Right lobe of liver (tissue), 6 donors: Measurements from ENCODE around the gene LRRC1. TPM values are rescaled to one million over a fixed set of nuclear protein-coding genes. Genes with fewer than 3 reads are reported as not detected.

Experiments
- ATAC-seq, 4 donors: fragments of 200-7000 bp; cut with Tn5 transposase; one replicate each; pipeline ENCODE4 v1.9.1; 2020; ENCODE audit warnings: mild to moderate bottlenecking in 4 of 4, moderate library complexity in 4 of 4
- DNase-seq, 3 donors: peaks; one replicate each; pipeline ENCODE4 v3.0.0-alpha.2; 2020
- H3K27ac ChIP-seq, 3 donors: fragments of 200-600 bp; one replicate each; pipeline ENCODE4 v1.8.0; 2022
- H3K27me3 ChIP-seq, 2 donors: fragments of 200-600 bp; one replicate each; pipeline ENCODE4 v1.8.0; 2022
- H3K36me3 ChIP-seq, 4 donors: fragments of 200-600 bp; sonication (generic) in 1 of 4; one replicate each; pipeline versions ENCODE4 v1.5.1 to v1.8.0; 2017 to 2022; ENCODE audit warnings: control low read depth in 1 of 4
- H3K4me1 ChIP-seq, 4 donors: fragments of 200-600 bp; sonication (generic) in 1 of 4; one replicate each; pipeline versions ENCODE4 v1.5.1 to v1.8.0; 2017 to 2022; ENCODE audit warnings: control low read depth in 1 of 4
- H3K4me3 ChIP-seq, 3 donors: fragments of 200-600 bp; one replicate each; pipeline ENCODE4 v1.8.0; 2022
- H3K9me3 ChIP-seq, 4 donors: fragments of 200-600 bp; sonication (generic) in 1 of 4; one replicate each; pipeline versions ENCODE4 v1.5.1 to v1.8.0; 2017 to 2022; ENCODE audit warnings: control low read depth in 1 of 4
- CTCF ChIP-seq, 4 donors: fragments of 200-600 bp in 3 of 4; fragments of 450-650 bp in 1 of 4; IDR thresholded peaks; one replicate each; pipeline versions ENCODE4 v1.5.1 to v1.8.0; 2016 to 2022; ENCODE audit warnings: antibody characterized with exemption in 4 of 4, mild to moderate bottlenecking in 2 of 4
- POLR2A ChIP-seq: fragments of 450-650 bp; IDR thresholded peaks from one replicate; pipeline ENCODE4 v1.6.1; 2017; ENCODE audit warnings: antibody characterized with exemption, mild to moderate bottlenecking
- WGBS: methylation state at CpG from one replicate; pipeline ENCODE4 v1.1.6; 2018; ENCODE audit warnings: low coverage, low lambda C conversion rate; ENCODE audit not compliant: insufficient coverage; ENCODE audit errors: missing lambda C conversion rate; 5-methylcytosine and 5-hydroxymethylcytosine counted together
- intact Hi-C, 2 donors: fragments of 100-400 bp; cut with DNase I; formaldehyde crosslinking; loops; one replicate each; pipeline versions ENCODE4 v1.11.2 to v1.14.1; 2022
- total RNA-seq, 6 experiments: library from RNA; depleted of rRNA in 2 of 6; stranded (reverse); fragments of >200 nt in 2 of 6; fragmentation: NEBNext Ultra II Directional in 3 of 6; extraction: Animal tissue kit (Norgen Biotek cat#: 25700) in 3 of 6; gene quantifications; one replicate each; pipeline versions ENCODE4 v1.1.0 to v1.2.4, GENCODE V29; 2016 to 2023
- donor health status: DM: no; HTN: yes; CAD: no.
- donor health status: DM: no; HTN: no; CAD: no.
- donor health status: DM: no; HTN: no; CAD: no.
- donor health status: DM: no; HTN: yes; CAD: no.
- donor health status: DM: no; HTN: yes; CAD: no.

The LRRC1 gene
- total RNA-seq, 6 experiments from 2014 or later, result 0.46 to 3.2 (median 1.4) TPM

GRCh38 chr6:53878808-53879207 is 84.0 kb downstream of the LRRC1 start:
- no peak for TF ChIP-seq CTCF (IDR thresholded peaks at IDR 0.05)
- no peak for TF ChIP-seq POLR2A
- intact Hi-C loops, result no loop called here
- ATAC-seq, result no peak
- Histone ChIP-seq H3K36me3 (no peaks in the 10 kb centered on the region), H3K27ac (no peak overlapping the region), H3K9me3 (no peaks in the 10 kb centered on the region), H3K4me3 (no peak overlapping the region), H3K4me1 (no peaks in the 10 kb centered on the region), H3K27me3 (no peaks in the 10 kb centered on the region)
- WGBS, result 64% methylated on average over 2 of the region's 2 CpGs
- DNase-seq, result no peak

DNA sequence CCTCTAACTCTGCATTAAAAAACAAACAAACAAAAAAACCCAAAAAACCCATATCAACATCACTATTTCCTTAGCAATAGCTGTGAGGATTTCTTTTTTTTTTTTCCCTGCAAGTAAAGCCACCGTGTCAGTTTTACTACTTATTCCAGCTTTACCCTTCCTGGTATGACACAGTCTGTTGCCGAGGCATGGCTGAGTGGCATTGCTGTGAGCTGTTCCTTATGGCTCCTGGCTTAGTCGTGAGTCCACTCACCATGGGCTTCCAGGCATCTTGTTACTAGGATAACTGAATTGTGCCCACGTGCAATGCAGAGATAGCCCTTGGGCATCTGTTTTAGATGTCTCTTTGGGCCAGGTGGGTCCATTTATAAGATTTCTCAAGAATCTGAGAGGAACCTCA is 84.8 kb downstream of the LRRC1 start:
- Histone ChIP-seq H3K36me3 (no peaks in the 10 kb centered on the region), H3K27ac (no peak overlapping the region), H3K4me3 (no peak overlapping the region), H3K27me3 (no peaks in the 10 kb centered on the region), H3K4me1 (no peaks in the 10 kb centered on the region), H3K9me3 (no peaks in the 10 kb centered on the region)
- TF ChIP-seq POLR2A (no peak), CTCF (IDR thresholded peaks at IDR 0.05) (no peak)
- DNase-seq (no peak), ATAC-seq (no peak)
- 59% methylated on average over 4 of the region's 4 CpGs for WGBS
- intact Hi-C loops, result no loop called here

DNA sequence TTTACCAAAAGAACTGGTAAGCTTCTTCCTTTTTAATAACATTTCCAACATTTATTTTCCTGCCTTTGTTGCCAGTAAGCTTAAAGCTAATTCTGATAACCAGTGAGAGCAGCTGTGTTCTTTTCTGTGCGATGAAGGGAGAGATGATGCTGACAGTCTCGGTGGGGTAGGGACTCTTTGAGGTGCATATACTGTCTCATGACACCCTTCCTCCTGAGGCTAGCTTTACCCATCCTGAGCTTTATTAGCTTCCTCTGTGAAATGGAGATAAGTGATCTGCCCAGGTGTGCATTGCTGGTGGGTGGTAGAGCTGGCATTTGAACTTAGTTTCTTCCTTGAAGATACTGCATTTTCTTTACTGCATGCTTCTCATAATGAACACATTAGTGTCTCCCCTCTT is 92.5 kb downstream of the LRRC1 start:
- Histone ChIP-seq H3K9me3 (no peaks in the 10 kb centered on the region), H3K27ac (no peak overlapping the region), H3K4me1 (no peaks in the 10 kb centered on the region), H3K27me3 (no peaks in the 10 kb centered on the region), H3K4me3 (no peak overlapping the region), H3K36me3 (no peaks in the 10 kb centered on the region)
- WGBS, result 75% methylated on average over 2 of the region's 2 CpGs
- no peak for DNase-seq
- ATAC-seq, result no peak
- intact Hi-C loops, result no loop called here
- no peak for TF ChIP-seq CTCF (IDR thresholded peaks at IDR 0.05)
- no peak for TF ChIP-seq POLR2A

GRCh38 chr6:53888931-53889330 is 94.1 kb downstream of the LRRC1 start:
- TF ChIP-seq CTCF (IDR thresholded peaks at IDR 0.05) (no peak), POLR2A (no peak)

GRCh38 chr6:53889365-53889764 is 94.6 kb downstream of the LRRC1 start:
- TF ChIP-seq CTCF (IDR thresholded peaks at IDR 0.05) (no peak), POLR2A (no peak)
- intact Hi-C loops, result no loop called here
- no peak overlapping the region for H3K27ac ChIP-seq
- H3K9me3 ChIP-seq, result no peaks in the 10 kb centered on the region
- H3K4me3 ChIP-seq, result no peak overlapping the region
- DNase-seq (no peak), ATAC-seq (no peak)
- no peaks in the 10 kb centered on the region for H3K36me3 ChIP-seq
- H3K27me3 ChIP-seq, result no peaks in the 10 kb centered on the region
- 89% methylated on average over 1 of the region's 1 CpG for WGBS
- H3K4me1 ChIP-seq, result no peaks in the 10 kb centered on the region

More at GRCh38 chr6:53888931-53889330, 94.1 kb downstream of the LRRC1 start:
- Histone ChIP-seq H3K4me3 (no peak overlapping the region), H3K27me3 (no peaks in the 10 kb centered on the region), H3K27ac (no peak overlapping the region), H3K9me3 (no peaks in the 10 kb centered on the region), H3K36me3 (no peaks in the 10 kb centered on the region), H3K4me1 (no peaks in the 10 kb centered on the region)
- no peak for DNase-seq
- intact Hi-C loops, result no loop called here
- WGBS, result 37% methylated on average over 1 of the region's 1 CpG
- no peak for ATAC-seq
